G401.6 (cell line): ENCODE data around the gene PDE3B.
"Not testable (repeated sequence)": the region's sequence is repeated elsewhere in the genome, so short reads cannot be mapped to it uniquely, and the experiment has no call there.

Source experiments
- FAIRE-seq: peaks from 2 replicates; lab custom pipeline; 2012; peaks lifted over from hg19 to GRCh38; lab: Jason Lieb, UNC

The PDE3B gene

DNA sequence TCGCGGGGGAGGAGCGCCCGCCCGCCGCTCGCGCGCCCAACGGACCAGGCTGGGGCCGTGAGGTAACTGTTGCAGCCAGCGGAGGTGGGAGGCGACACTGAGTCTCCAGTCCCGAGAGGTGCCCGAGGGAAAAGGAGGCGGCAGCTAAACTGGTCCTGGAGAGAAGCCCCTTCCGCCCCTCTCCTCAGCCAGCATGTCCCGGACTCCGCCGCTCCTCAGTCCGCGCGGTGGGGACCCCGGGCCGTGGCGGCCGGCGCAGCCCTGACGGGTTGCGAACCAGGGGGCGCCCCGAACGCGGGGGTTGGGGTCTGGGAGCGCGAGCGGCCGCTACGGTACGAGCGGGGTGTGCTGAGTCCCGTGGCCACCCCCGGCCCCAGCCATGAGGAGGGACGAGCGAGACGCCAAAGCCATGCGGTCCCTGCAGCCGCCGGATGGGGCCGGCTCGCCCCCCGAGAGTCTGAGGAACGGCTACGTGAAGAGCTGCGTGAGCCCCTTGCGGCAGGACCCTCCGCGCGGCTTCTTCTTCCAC lies at the start of gene PDE3B:
Gene PDE3B (plus strand): TSS at position 108 of the 529 bp plus-strand sequence. CDS start 272 bp downstream, at position 380.
- FAIRE-seq, result no peak

DNA sequence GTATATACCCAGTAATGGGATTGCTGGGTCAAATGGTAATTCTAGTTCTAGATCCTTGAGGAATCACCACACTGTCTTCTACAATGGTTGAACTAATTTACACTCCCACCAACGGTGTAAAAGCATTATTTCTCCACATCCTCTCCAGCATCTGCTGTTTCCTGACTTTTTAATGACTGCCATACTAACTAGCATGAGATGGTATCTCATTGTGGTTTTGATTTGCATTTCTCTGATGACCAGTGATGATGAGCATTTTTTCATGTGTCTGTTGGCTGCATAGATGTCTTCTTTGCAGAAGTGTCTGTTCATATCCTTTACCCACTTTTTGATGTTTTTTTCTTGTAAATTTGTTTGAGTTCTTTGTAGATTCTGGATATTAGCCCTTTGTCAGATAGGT lies 48.3 kb upstream of the PDE3B start:
- not testable (repeated sequence) for FAIRE-seq

DNA sequence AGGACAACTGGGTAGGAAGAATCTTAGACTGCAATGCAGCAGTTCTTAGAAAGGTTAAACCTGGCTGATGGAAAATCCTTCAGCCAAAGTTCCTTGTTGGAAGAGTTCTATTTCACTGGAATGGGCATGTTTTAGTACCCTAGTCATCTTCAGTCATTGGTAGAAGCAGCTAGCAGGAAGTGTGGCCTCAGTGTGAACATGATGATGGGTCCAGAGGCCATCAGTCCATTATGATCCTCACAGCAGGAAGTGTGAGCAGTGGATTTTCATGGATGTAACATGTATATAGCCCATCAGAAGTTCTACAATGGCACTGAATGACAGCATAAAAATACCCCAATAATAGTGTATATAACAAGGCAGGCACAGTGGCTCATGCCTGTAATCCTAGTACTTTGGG lies 35.9 kb upstream of the PDE3B start:
- FAIRE-seq, result no peak

DNA sequence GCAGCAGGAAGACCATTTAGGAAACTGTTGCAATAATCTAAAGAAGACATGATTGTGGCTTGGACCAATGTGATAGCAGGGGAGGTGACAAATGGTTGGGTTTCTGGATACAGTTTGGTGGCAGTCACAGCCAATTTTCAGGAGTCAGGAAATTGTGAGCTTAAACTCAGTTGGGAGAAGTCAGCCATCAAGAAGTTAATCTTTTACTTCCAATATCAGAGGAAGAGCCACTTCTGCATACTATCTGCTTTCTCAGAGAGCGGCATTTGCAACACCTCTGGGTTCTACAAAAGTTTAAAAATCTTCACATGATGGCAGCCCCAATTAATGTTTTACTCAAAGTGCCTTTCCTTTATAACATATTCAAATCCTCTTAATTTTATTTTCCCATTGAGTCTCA lies 33.7 kb upstream of the PDE3B start:
- no peak for FAIRE-seq

DNA sequence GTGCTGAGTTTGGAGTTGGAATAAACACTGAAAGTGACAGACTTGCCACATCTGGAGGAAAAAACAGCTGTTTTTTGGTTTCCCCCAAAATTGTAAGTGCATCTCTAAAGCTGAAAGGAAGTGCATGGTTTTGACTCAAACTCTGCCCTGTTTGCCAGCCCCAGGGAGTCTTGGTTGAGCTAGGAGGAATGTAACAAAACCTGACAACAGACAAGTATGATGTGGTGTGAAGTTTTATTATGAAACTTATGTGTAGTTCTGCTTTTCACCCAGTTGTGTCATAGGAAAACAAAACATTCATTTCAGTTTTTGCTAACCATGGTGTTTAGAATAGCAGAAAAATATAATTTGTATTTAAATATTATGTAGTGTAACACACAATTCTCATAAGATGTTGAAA lies 31.7 kb upstream of the PDE3B start:
- no peak for FAIRE-seq

DNA sequence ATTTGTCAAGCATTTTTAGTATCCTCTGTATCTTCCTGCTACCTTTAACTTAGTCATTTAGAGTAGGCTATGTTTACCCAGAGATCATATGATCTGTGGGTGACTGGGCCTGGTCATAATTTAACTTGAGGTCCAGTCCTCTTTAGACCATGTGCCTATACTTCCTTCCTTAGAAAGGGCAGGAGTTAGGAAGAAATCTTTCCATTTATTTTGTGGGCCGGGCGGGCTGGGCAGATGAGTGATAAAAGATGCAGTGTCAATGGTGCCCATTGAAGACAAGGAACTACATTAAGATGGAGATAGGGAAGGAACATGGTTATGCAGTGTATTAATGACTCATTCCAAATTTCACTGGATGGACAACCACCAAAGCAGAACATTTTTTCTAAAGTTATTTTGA lies 30.9 kb upstream of the PDE3B start:
- no peak for FAIRE-seq

DNA sequence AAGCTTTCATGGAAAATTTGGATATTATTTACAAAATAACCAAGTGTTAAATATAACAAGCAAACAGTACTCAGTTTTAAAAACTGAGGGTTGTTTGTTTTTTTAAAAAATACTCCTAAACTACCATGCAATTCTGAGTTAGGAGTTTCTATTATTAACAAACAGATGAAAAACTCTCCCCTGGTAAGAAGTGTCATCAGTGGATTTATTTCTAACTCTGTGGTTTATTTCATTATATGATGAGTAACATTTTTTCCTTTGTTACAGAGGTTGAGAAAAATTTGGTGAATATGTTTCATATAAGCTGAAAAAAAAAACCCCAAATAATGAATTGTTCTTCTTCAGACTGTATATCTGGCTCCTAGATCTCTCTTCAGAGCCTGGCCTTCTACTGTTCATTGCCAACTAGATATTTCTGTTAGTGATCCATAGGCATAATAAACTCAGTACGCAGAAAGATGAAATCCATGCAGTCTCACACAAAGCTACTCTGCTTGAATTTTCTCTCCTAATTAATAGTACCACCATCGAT lies 29.4 kb upstream of the PDE3B start:
- FAIRE-seq, result no peak

DNA sequence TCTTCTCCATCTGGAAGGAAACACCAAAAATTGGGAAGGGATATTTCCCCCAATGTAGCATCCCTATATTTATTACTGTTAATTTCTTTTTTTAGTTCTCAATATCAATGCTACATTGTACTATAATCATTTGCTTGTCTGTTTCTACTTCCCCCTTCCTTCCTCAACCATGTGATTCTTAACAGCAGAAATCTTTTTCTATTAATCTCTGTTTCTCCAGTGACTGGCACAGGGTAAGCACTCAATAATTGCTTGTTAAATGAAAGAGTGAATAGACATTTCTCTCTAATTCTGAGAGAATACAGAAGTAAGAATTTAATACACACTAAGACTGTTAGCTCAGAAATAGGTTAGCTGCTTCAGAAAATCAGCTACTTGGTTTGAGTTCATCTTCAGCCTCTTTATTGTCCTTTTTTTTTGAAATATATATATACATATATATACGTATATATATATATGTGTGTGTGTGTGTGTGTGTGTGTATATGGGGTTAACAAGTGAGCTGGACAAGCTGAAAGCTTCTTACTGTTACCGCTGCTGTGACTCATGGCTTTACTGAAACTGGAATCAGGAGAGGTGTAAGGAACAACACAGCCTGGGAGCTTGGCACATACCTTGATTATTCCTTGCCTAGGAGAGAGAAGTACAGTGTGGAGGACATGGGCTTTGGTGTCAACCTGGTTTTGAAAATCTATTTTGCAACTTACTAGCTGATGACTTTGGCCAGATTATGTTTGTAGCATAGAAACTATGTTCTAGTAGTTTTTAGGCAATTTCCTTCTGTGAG lies 26.2 kb upstream of the PDE3B start:
- FAIRE-seq, result no peak

DNA sequence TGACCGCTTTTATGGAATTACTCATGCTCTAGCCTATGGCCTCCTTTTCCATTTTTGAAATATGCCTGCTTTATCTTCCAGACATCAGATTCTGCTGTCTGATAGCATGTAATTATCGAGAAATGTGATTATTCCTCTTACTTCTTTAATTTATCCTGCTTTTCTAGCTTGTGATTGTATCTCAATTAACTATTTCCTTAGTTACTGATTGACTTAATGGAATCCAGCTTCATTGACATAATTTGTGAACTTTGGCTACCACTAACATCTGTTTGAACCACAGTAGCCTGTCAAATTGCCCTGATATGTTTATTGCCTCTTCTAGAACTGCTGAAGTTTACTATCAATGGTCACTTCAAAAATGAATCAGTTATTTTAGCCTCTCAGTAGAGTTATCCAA lies 25.5 kb upstream of the PDE3B start:
- no peak for FAIRE-seq

DNA sequence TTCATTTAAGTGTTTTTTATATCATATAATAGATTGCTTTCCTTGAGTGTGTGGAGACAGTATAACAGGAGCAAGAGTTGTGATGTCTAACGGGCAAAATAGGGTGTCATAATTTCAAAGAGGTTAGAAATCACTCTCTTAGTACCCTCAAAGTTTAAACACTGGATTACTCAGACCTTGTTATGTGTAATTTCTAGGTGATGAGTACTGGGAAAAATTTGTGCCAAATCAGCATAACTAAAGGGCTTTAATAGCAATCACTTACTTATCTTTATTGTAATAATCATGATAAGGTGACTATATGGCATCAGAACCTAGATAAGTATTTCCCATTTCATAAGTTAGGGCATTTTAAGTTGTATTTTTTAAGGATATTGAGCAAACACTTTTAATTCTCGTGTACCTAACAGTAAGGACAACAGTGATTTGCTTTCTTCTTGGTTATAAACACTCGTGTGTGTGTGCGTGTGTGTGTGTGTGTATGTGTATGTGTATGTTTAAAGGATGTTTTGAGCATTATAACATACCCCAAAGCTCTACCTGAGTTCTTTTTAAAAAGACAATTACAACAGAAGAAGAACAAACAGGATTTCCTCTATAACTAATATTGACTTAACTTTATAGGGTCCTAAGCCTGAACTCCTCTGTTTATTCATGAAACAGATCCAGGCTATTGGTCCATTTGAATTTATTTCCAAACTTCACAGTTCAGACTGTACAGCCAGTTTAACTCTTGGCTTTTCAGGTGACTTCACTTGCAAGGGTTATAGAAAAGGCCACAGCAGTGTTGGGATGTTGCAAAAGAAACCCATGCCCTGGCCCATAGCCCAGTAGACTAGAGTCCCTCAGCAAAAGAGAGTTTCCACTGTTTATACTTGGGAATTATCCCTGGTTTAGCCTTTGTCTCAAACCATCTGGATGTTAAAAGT lies 23.7 kb upstream of the PDE3B start:
- no peak for FAIRE-seq

DNA sequence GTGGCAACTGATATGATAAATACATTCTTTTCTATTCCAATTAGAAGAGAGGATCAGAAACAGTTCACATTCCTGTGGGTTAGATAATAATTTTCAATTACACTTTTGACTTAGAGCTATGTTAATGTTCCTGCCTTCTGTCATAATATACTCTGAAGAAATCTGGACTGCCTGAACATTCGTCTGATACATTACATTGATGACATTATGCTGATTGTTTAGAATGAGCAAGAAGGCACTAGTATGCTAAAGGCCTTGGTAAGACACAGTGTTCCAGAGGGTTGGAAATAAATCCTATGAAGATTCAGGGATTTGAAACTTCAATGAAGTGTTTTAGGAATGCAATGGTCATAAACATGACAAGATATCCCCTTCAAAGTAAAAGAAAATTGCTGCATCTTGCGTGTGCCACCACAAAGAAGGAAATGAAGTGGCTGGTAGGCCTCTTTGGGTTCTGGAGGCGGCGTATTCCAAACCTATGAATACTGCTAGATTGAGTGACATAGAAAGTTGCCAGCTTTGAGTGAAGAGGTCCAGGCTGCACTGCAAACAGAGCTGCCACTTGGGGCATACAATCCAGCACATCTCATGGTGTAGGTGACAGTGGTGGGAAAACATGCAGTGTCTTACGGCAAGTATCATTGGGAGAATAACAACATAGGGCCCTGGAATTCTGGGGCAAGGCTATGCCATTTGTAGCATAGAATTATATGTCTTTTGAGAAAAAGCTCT lies 21.2 kb upstream of the PDE3B start:
- no peak for FAIRE-seq

DNA sequence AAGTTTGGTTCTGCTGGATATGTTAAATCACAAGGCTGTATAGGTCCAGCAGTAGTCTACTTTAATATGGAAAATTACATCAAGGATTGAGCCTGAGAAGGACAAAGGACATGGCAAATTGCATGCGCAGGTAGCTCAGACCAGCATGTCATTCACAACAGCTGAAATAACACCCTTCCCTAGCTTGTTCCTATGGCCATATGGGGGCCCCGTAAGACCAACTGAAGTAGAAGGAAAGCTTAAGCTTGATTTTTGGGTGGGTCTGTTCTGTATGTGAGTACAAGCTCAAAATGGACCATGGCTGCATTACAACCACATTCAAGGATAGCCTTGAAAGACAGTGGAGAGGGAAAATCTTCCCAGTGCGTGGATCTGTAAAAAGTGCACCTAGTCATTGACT lies 20.6 kb upstream of the PDE3B start:
- no peak for FAIRE-seq

DNA sequence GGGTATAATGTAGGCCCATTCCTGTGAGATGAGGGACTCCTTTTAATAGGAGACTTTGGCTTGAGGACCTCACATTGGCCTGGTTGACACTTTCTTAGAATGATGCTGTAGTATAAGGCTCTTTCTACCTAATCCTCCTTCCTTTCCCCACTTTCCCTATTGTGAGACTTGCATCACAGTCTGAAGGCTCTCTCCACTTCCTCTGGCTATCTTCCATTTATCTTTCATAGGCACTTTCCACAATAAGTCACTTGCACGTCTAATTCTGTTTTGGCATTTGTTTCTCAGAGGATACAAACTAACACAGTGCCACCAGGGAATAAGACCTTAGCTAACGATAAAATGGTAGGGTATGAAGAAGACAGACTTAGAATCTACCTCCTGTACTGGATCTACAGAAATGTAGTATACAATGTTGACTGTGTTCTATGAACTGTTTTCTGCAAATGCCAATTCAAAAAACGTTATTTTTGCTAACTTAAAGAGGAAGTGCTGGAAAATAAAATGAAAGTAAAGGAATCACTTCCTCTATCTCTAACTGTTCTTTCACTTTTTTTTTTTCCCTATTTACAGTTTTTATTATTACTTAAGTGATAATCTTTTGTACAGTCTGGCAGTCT lies 17.9 kb upstream of the PDE3B start:
- no peak for FAIRE-seq

DNA sequence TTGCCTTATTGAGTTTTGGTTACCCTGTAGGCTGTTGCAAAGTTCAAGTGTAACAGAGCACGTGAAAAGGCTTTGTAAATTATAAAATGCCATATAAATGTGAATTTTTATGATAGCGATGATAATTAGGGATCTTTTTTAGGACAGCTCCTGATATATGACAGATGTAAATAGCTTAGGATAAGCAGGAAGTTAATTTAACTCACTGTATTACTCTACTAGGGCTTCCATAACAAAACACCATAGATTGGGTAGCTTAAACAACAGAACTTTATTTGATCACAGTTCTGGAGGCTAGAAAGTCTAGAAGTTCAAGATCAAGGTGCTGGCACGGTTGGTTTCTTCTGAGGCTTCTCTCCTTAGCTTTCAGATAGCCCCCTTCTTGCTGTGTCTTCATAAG lies 17.0 kb upstream of the PDE3B start:
- FAIRE-seq, result no peak

DNA sequence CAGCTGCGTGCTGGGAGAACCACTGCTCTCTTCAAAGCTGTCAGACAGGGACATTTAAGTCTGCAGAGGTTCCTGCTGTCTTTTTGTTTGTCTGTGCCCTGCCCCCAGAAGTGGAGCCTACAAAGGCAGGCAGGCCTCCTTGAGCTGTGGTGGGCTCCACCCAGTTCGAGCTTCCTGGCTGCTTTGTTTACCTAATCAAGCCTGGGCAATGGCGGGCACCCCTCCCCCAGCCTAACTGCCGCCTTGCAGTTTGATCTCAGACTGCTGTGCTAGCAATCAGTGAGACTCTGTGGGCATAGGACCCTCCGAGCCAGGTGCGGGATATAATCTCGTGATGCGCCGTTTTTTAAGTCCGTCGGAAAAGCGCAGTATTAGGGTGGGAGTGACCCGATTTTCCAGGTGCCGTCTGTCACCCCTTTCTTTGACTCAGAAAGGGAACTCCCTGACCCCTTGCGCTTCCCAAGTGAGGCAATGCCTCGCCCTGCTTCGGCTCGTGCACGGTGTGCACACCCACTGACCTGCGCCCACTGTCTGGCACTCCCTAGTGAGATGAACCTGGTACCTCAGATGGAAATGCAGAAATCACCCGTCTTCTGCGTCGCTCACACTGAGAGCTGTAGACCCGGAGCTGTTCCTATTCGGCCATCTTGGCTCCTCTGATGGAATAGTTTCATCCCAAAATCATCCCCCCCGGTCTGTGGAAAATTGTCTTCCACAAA lies 9.9 kb upstream of the PDE3B start:
- not testable (repeated sequence) for FAIRE-seq

DNA sequence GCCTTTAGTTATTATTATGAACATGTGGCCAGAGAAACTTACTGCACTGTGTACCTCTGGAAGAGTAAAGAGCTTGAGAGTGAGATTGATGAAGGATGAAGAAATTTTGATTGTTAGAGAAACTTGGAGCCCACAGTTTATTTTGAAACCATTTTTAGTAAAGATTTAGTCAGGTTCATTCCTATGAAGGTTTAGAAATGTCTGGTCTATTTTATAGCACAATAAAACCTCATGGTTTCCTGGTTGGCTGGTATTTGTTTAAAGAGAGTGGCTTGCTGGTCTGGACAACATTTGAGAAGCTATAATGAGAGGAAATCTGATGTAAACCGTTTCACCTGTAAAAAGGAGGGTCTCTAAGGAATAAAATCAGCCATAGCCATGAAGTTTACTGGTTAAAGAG lies 8.8 kb upstream of the PDE3B start:
- no peak for FAIRE-seq

DNA sequence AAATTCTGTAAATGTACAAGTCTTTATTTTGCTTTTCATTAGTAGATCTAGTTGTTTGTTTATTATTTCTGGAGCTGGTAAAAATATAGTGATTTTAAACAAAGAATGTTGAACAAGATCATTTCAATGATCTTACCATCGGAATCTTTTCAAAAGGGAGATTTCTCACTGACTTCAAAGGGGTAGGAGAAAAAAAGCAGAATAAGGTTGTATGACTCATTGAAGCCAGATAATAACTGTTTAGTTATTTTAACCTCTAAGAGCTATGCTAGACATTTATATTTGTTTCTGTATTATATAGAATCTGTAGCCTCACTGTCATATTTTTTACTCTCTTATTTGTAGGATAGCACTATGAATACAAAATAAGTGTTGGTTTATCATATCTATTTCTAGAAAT lies 8.1 kb upstream of the PDE3B start:
- no peak for FAIRE-seq

DNA sequence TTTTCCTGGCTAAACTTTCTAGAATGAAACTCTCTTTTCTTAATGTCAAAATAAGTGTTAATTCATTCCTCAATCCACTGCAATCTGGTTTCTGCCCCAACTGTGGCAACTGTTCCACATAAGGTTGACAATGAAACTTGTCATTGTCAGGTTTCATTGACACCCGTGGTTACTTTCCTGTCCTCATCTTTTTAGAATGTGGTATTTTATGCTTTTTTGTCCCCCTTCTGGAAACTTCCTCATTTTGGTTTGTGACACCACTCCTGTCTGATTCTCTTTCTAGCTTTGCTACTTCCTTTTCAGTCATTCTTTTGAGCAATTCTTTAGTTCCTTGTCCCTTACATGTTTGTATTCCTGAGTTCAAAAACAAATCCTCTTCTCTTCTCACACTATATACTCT lies 7.5 kb upstream of the PDE3B start:
- no peak for FAIRE-seq

DNA sequence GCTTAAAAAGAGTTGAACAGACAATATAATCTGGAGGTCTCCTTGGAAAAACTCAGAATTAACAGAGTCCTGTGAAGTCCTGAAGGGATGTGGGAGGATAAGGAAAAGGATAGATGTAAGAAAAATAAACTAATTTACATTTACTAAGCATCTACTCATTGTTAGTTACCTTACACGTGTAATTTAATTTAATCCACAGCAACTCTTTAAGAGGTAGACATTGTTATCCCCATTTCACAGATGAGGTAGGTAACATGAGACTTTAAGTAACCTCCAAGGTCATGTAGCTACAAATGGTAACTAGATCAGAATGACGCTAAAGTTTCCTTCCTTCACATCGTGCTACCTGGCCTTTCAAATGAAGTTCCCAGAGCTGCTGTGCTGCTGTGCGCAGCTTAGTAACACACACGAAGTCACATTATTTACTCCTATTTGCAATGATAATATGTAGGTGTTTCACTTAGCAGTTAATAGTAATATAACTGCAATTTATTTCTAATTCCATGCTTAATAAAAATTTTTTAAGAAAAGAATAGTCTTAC lies 5.7 kb upstream of the PDE3B start:
- FAIRE-seq, result no peak

DNA sequence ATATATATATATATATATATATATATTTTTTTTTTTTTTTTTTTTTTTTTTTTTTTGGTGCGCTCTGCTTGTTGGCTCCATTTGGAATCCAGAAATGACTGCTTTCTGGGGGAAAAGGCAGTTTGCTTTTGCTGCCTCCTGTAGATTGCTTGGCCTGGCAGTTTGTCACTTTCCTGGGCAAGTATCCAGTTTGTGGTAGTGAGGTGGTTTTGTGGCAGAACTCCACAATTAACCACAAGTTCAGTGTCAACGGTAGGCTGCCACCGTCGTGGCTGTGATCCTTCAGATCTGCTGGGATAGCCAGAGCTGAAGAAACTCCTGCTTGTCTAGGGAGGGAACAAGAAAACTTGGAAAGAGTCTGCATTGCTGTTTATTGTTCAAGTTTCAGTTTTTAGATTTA lies 5.0 kb upstream of the PDE3B start:
- FAIRE-seq, result no peak

DNA sequence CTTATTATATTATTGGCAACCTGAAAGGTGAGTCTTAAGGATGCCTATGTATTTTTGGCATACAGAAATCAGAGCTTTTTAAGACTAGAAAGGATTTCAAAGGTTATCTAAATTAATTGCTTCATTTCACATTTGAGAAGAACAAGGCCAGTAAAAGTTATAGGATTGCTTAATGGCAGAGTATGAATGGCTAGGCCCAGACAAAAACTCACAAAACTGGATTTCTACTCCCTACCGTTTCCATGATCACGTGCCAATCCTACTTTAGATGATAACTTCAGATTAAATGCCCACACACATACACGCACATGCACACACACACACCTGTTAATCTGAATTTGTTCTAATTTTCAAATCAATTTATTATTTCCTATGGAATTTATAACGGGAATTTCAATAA lies 1.8 kb upstream of the PDE3B start:
- no peak for FAIRE-seq
